Tibial nerve (tissue), 4 donors: Measurements from ENCODE around the gene TDO2.

Source experiments
- CTCF ChIP-seq, 5 experiments: fragments of 200-600 bp in 3 of 5; fragments of 450-650 bp in 2 of 5; sonication (generic) in 3 of 5; IDR thresholded peaks; one replicate each; pipeline ENCODE4 v1.5.1; 2016 to 2019; ENCODE audit warnings: antibody characterized with exemption in 5 of 5, mild to moderate bottlenecking in 3 of 5, moderate library complexity in 2 of 5
- EP300 ChIP-seq, 2 donors: sonication (generic); formaldehyde crosslinking; IDR thresholded peaks; one replicate each; pipeline ENCODE4 v1.6.1; 2017; ENCODE audit warnings: antibody characterized with exemption in 2 of 2, mild to moderate bottlenecking in 1 of 2
- POLR2A ChIP-seq, 2 donors: fragments of 450-650 bp; IDR thresholded peaks; one replicate each; pipeline ENCODE4 v1.6.1; 2017; ENCODE audit warnings: antibody characterized with exemption in 2 of 2, mild to moderate bottlenecking in 2 of 2, moderate library complexity in 2 of 2

GRCh38 chr4:155889031-155889793, 14.3 kb upstream of the TDO2 start:
- no peak for TF ChIP-seq CTCF (IDR thresholded peaks at IDR 0.05)
- TF ChIP-seq EP300 (IDR thresholded peaks at IDR 0.05) = peak in 1 of 2 donors; percentile 8
- no peak for TF ChIP-seq POLR2A (IDR thresholded peaks at IDR 0.05)
